Mesothelial cell of epicardium (in vitro differentiated cells): ENCODE measurements around the gene GPR171. TPM values are rescaled to one million over a fixed set of nuclear protein-coding genes. Genes with fewer than 3 reads are reported as not detected.
A peak's percentile ranks its signal among the peaks of the same experiment; 100 is the strongest.

Source experiments
- DNase-seq, 2 experiments: peaks; one replicate each; pipeline ENCODE4 v3.0.0; 2021; ENCODE audit warnings: low spot score in 2 of 2; ENCODE audit not compliant: unreplicated experiment in 2 of 2
- H3K27ac Mint-ChIP-seq: 2 replicates; pipeline ENCODE4 v1.8.0; 2021; ENCODE audit warnings: mixed read lengths
- H3K27me3 Mint-ChIP-seq: 2 replicates; pipeline ENCODE4 v1.8.0; 2021; ENCODE audit warnings: low read depth, mixed read lengths
- H3K36me3 Mint-ChIP-seq: 2 replicates; pipeline ENCODE4 v1.8.0; 2021; ENCODE audit warnings: mixed read lengths
- H3K4me1 Mint-ChIP-seq: 2 replicates; pipeline ENCODE4 v1.8.0; 2021; ENCODE audit warnings: mixed read lengths
- H3K4me3 Mint-ChIP-seq: 2 replicates; pipeline ENCODE4 v1.8.0; 2021; ENCODE audit warnings: mild to moderate bottlenecking, moderate library complexity, mixed read lengths
- H3K9me3 Mint-ChIP-seq: 2 replicates; pipeline ENCODE4 v1.8.0; 2021; ENCODE audit warnings: mixed read lengths
- total RNA-seq: library from RNA; stranded (reverse); gene quantifications from 3 replicates; pipeline ENCODE4 v1.2.1, GENCODE V29; 2021
- TF ChIP-seq, protein P1 (sequence below): fragments of 200-600 bp; sonication (generic); IDR thresholded peaks from one replicate; pipeline ENCODE4 v1.5.0; 2021; ENCODE audit warnings: antibody characterized with exemption; ENCODE audit not compliant: unreplicated experiment

GPR171 gene
- total RNA-seq, 1 donor from 2014 or later: not detected

- Mint-ChIP-seq H3K36me3 (peaks cover 13% of the 10 kb centered on the region), H3K9me3 (no peaks in the 10 kb centered on the region), H3K4me1 (peaks cover 19% of the 10 kb centered on the region), H3K27me3 (no peaks in the 10 kb centered on the region), H3K4me3 (no peak overlapping the region), H3K27ac (peak overlapping the region; percentile 50)
- TF ChIP-seq, protein P1, sequence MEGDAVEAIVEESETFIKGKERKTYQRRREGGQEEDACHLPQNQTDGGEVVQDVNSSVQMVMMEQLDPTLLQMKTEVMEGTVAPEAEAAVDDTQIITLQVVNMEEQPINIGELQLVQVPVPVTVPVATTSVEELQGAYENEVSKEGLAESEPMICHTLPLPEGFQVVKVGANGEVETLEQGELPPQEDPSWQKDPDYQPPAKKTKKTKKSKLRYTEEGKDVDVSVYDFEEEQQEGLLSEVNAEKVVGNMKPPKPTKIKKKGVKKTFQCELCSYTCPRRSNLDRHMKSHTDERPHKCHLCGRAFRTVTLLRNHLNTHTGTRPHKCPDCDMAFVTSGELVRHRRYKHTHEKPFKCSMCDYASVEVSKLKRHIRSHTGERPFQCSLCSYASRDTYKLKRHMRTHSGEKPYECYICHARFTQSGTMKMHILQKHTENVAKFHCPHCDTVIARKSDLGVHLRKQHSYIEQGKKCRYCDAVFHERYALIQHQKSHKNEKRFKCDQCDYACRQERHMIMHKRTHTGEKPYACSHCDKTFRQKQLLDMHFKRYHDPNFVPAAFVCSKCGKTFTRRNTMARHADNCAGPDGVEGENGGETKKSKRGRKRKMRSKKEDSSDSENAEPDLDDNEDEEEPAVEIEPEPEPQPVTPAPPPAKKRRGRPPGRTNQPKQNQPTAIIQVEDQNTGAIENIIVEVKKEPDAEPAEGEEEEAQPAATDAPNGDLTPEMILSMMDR: peak; percentile 45
- DNase-seq: no peak
Measured at GRCh38 chr3:151156618-151157216, 46.3 kb downstream of the GPR171 start.

DNA sequence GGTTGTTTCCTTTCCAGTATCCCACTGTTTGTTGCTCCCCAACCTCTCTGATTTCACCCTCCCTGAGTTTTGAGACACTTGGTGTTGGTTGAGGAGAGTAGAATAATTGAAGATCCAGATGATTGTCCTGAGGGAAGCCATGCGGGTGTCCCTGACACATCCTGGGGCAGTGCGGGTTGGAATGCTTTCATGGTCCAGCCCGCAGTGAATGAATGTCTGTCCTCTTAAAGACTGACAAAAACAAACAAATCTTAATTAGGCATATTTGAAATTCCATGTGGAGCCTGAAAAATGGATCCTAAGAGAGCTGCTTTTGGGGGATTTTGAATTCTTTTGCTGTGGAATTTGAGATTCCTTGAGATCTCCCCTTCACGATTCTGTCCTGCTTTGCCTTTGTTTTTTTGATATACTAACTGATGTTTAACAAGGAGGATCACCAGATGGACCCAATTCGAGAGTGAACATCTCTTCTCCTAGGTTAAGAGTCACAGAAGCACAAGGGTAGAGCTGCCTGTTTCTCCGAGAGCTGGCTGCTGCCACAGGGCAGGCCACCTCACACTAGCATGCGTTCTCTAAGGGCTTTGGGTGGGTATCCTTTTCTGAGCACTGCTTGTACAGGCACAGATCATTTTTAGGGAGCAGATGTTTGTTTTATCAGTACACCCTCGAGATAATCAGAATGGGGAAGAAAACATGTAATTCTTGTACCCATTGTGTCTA, 47.4 kb downstream of the GPR171 start:
- DNase-seq: no peak
- Mint-ChIP-seq H3K36me3 (peaks cover 7% of the 10 kb centered on the region), H3K27me3 (no peaks in the 10 kb centered on the region), H3K9me3 (no peaks in the 10 kb centered on the region), H3K4me1 (peaks cover 19% of the 10 kb centered on the region), H3K27ac (peak overlapping the region; percentile 75), H3K4me3 (no peak overlapping the region)
- TF ChIP-seq, protein P1: no peak

GRCh38 chr3:151154566-151154965, 48.5 kb downstream of the GPR171 start:
- H3K4me3 Mint-ChIP-seq: no peak overlapping the region
- H3K4me1 Mint-ChIP-seq: peaks cover 19% of the 10 kb centered on the region
- no peaks in the 10 kb centered on the region for H3K9me3 Mint-ChIP-seq
- peaks cover 6% of the 10 kb centered on the region for H3K36me3 Mint-ChIP-seq
- TF ChIP-seq, protein P1: no peak
- H3K27me3 Mint-ChIP-seq: no peaks in the 10 kb centered on the region
- H3K27ac Mint-ChIP-seq: no peak overlapping the region
- no peak for DNase-seq

GRCh38 chr3:151152455-151153079, 50.4 kb downstream of the GPR171 start:
- Mint-ChIP-seq H3K4me1 (peaks cover 19% of the 10 kb centered on the region), H3K36me3 (peaks cover 2% of the 10 kb centered on the region), H3K4me3 (no peak overlapping the region)

More at GRCh38 chr3:151152455-151153079, 50.4 kb downstream of the GPR171 start:
- no peak for DNase-seq
- Mint-ChIP-seq H3K27me3 (no peaks in the 10 kb centered on the region), H3K27ac (no peak overlapping the region), H3K9me3 (no peaks in the 10 kb centered on the region)
- TF ChIP-seq, protein P1: no peak

Other genes with a start within 250 kb of the GPR171 start
- not detected in 3 replicates for gene CLRN1, start 230.5 kb downstream of the GPR171 start, total RNA-seq
- 13.5 to 16.9 TPM (median 13.8 TPM) in 3 replicates for gene MED12L, start 117.6 kb downstream of the GPR171 start, total RNA-seq
- gene P2RY14, start 75.3 kb upstream of the GPR171 start, total RNA-seq: 0.11 TPM in 1 of 3 replicates, not detected in the others
- gene GPR87, start 113.6 kb upstream of the GPR171 start, total RNA-seq: 2.9 to 3.3 TPM (median 3.2 TPM) in 3 replicates
- not detected in 3 replicates for gene P2RY13, start 126.3 kb upstream of the GPR171 start, total RNA-seq
- not detected in 3 replicates for gene P2RY12, start 181.5 kb upstream of the GPR171 start, total RNA-seq